GM23248 (cell line): ENCODE results near the gene TFR2.

Experiments
- EZH2 ChIP-seq: fragments of 200-600 bp; sonication (generic); IDR thresholded peaks from 2 replicates; pipeline ENCODE4 v1.6.1; 2018; ENCODE audit warnings: antibody characterized with exemption, mild to moderate bottlenecking; ENCODE audit not compliant: insufficient read depth, poor library complexity, severe bottlenecking
- EZH2phosphoT487 ChIP-seq: fragments of 200-600 bp; sonication (generic); IDR thresholded peaks from 2 replicates; pipeline ENCODE4 v1.6.1; 2018; ENCODE audit warnings: antibody characterized with exemption, moderate library complexity, mild to moderate bottlenecking, low read depth; ENCODE audit not compliant: insufficient read depth

DNA sequence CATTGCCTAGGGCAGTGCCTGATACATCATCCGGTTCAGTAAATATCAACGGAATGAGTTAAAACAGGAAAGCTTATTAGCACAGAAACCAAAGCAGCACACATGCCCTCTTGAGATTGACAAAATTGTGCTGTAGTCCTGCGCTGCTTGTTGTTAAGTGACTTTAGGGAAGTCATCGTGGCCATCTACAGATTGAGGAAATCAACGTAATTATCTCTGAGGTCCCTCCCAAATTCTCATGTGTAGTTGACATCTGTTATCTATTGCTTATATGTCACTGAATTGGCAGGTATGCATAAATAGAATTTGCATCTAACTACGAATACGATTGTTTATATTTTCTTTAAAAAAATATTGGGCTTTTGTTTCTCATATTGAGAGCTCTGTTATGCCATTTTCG is 28.7 kb upstream of the TFR2 start:
- TF ChIP-seq EZH2 (no peak), EZH2phosphoT487 (no peak)
